Measurements from ENCODE around the gene ALPI.
"Not testable (repeated sequence)": the region's sequence is repeated elsewhere in the genome, so short reads cannot be mapped to it uniquely, and the experiment has no call there.

ALPI gene

GRCh38 chr2:232438951-232439757 lies 16.8 kb upstream of the ALPI start:
- H3K27me3 ChIP-seq (ENCODE audit: control insufficient read depth, insufficient read depth, low read length), result peaks cover 23% of the 10 kb centered on the region
- no peak overlapping the region for H3K9ac ChIP-seq (ENCODE audit: low read depth, low read length)
- H3K4me3 ChIP-seq (ENCODE audit: low read length), result no peak overlapping the region
- no peak overlapping the region for H3K4me2 ChIP-seq (ENCODE audit: low read length)
- no peaks in the 10 kb centered on the region for H3K4me1 ChIP-seq (ENCODE audit: control insufficient read depth, insufficient read depth, low read length)
- H3K36me3 ChIP-seq (ENCODE audit: insufficient read depth, low read length), result no peaks in the 10 kb centered on the region
- no peaks in the 10 kb centered on the region for H3K9me3 ChIP-seq (replicated peaks; ENCODE audit: low read length)

GRCh38 chr2:232439758-232440135 lies 16.2 kb upstream of the ALPI start:
- Histone ChIP-seq H3K9ac (ENCODE audit: low read depth, low read length) (no peak overlapping the region), H3K4me2 (ENCODE audit: low read length) (no peak overlapping the region), H3K4me3 (ENCODE audit: low read length) (no peak overlapping the region), H3K9me3 (replicated peaks; ENCODE audit: low read length) (no peaks in the 10 kb centered on the region), H3K27me3 (ENCODE audit: control insufficient read depth, insufficient read depth, low read length) (peaks cover 25% of the 10 kb centered on the region), H3K4me1 (ENCODE audit: control insufficient read depth, insufficient read depth, low read length) (no peaks in the 10 kb centered on the region), H3K36me3 (ENCODE audit: insufficient read depth, low read length) (no peaks in the 10 kb centered on the region)

DNA sequence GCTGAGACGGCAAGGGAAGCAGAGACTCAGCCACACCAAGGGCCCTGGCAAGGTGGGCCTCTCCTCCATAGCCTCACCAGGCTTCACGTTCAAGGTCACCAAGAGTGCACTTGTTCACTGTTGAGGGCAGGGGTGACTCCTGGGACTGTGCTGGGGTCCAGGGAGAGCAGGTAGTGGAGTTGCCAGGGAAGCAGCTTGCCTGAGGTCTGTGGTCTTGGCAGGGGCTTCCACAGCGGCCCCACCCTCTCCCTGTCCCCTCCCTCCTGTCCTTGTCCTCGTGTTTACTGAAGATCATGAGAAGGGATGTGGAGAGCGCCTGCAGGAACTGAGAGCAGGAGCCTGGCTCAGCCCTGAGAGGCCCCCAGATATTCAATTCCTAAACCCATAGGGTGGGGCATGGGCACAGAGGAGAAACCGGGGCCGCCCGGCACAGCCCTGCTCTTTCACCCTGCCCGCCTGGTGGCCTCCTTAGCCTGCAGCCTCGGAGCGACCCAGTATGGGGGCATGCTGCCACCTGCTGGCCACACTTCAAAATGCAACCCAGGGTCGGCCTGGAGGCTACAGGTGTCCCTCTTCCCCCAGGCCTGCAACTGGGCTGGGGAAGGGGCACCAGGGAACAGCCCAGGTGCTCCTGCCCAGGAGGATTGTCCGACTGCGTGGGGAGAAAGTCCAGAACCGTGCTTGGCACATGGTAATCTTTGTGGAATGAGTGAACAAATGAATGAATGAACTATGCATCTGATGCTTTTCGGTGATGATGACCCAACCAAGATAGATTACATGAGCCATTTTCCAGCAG lies 15.5 kb upstream of the ALPI start:
- H3K9me3 ChIP-seq (replicated peaks; ENCODE audit: low read length); H3K4me3 ChIP-seq (ENCODE audit: low read length); H3K9ac ChIP-seq (ENCODE audit: low read depth, low read length); H3K4me1 ChIP-seq (ENCODE audit: control insufficient read depth, insufficient read depth, low read length); H3K4me2 ChIP-seq (ENCODE audit: low read length); H3K36me3 ChIP-seq (ENCODE audit: insufficient read depth, low read length): not testable (repeated sequence)
- peaks cover 25% of the 10 kb centered on the region for H3K27me3 ChIP-seq (ENCODE audit: control insufficient read depth, insufficient read depth, low read length)

DNA sequence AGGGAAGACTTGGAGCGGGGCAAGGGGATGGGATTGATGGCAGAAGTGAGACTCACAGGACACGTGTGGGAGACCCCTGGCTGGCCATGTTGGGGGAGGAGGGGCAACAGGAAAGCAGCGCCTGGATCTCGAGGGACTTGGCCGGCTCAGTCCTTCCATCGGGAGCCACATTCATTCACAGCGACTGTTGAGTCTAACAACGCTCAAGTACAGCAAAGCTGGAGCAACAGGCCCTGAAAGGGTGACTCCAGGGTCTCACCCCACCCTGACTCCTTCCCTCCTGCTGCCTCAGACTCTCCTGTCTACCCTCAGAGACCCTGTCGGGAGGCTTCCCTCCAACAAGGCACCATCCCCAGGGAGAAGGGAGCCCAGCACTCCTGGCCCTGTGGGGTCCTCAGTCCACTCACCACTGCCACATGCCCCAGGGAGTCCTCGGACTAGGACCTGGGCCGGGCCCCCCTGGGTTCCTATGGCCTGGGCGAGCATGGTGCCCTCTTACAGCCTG lies 14.8 kb upstream of the ALPI start:
- Histone ChIP-seq H3K27me3 (ENCODE audit: control insufficient read depth, insufficient read depth, low read length) (peaks cover 22% of the 10 kb centered on the region), H3K4me1 (ENCODE audit: control insufficient read depth, insufficient read depth, low read length) (no peaks in the 10 kb centered on the region), H3K9ac (ENCODE audit: low read depth, low read length) (no peak overlapping the region), H3K9me3 (replicated peaks; ENCODE audit: low read length) (no peaks in the 10 kb centered on the region), H3K4me3 (ENCODE audit: low read length) (no peak overlapping the region), H3K36me3 (ENCODE audit: insufficient read depth, low read length) (no peaks in the 10 kb centered on the region), H3K4me2 (ENCODE audit: low read length) (no peak overlapping the region)

GRCh38 chr2:232441922-232442321 lies 14.0 kb upstream of the ALPI start:
- not testable (repeated sequence) for H3K4me2 ChIP-seq (ENCODE audit: low read length); H3K9me3 ChIP-seq (replicated peaks; ENCODE audit: low read length); H3K9ac ChIP-seq (ENCODE audit: low read depth, low read length); H3K4me1 ChIP-seq (ENCODE audit: control insufficient read depth, insufficient read depth, low read length); H3K36me3 ChIP-seq (ENCODE audit: insufficient read depth, low read length); H3K4me3 ChIP-seq (ENCODE audit: low read length)
- H3K27me3 ChIP-seq (ENCODE audit: control insufficient read depth, insufficient read depth, low read length), result peaks cover 22% of the 10 kb centered on the region

DNA sequence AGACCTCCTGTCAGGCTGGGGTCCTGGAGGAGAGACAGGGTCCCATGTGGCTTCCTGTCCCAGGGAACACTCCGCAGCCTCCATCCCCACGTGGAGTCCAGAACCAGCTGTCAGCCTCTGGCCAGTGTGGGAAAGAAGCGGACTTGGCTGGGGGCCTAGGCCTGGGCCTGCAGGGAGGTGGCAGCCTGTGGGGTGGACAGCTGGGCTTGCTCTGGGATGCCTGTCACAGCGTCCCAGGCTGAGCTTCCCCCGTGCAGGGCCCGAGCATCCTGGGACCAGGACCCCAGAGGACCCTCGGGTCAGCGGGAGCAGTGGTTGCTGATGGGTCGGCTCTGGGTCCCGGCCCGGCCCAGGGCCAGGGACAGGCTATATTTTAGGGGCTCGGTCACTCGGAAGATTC lies 13.5 kb upstream of the ALPI start:
- not testable (repeated sequence) for H3K4me2 ChIP-seq (ENCODE audit: low read length); H3K36me3 ChIP-seq (ENCODE audit: insufficient read depth, low read length); H3K9me3 ChIP-seq (replicated peaks; ENCODE audit: low read length); H3K4me1 ChIP-seq (ENCODE audit: control insufficient read depth, insufficient read depth, low read length); H3K9ac ChIP-seq (ENCODE audit: low read depth, low read length); H3K4me3 ChIP-seq (ENCODE audit: low read length)
- H3K27me3 ChIP-seq (ENCODE audit: control insufficient read depth, insufficient read depth, low read length), result peaks cover 18% of the 10 kb centered on the region

- peaks cover 15% of the 10 kb centered on the region for H3K27me3 ChIP-seq (ENCODE audit: control insufficient read depth, insufficient read depth, low read length)
Measured at GRCh38 chr2:232443047-232443446, 12.9 kb upstream of the ALPI start.

GRCh38 chr2:232443669-232444408 lies 12.1 kb upstream of the ALPI start:
- not testable (repeated sequence) for H3K9me3 ChIP-seq (replicated peaks; ENCODE audit: low read length); H3K4me2 ChIP-seq (ENCODE audit: low read length); H3K4me1 ChIP-seq (ENCODE audit: control insufficient read depth, insufficient read depth, low read length); H3K4me3 ChIP-seq (ENCODE audit: low read length); H3K36me3 ChIP-seq (ENCODE audit: insufficient read depth, low read length); H3K9ac ChIP-seq (ENCODE audit: low read depth, low read length)
- H3K27me3 ChIP-seq (ENCODE audit: control insufficient read depth, insufficient read depth, low read length), result peaks cover 14% of the 10 kb centered on the region

More at GRCh38 chr2:232443047-232443446, 12.9 kb upstream of the ALPI start:
- H3K9me3 ChIP-seq (replicated peaks; ENCODE audit: low read length); H3K4me1 ChIP-seq (ENCODE audit: control insufficient read depth, insufficient read depth, low read length); H3K36me3 ChIP-seq (ENCODE audit: insufficient read depth, low read length); H3K9ac ChIP-seq (ENCODE audit: low read depth, low read length); H3K4me3 ChIP-seq (ENCODE audit: low read length); H3K4me2 ChIP-seq (ENCODE audit: low read length): not testable (repeated sequence)

- H3K27me3 ChIP-seq (ENCODE audit: control insufficient read depth, insufficient read depth, low read length), result peaks cover 12% of the 10 kb centered on the region
- H3K9ac ChIP-seq (ENCODE audit: low read depth, low read length), result no peak overlapping the region
- no peak overlapping the region for H3K4me3 ChIP-seq (ENCODE audit: low read length)
- no peak overlapping the region for H3K4me2 ChIP-seq (ENCODE audit: low read length)
- H3K4me1 ChIP-seq (ENCODE audit: control insufficient read depth, insufficient read depth, low read length), result peaks cover 6% of the 10 kb centered on the region
- no peaks in the 10 kb centered on the region for H3K36me3 ChIP-seq (ENCODE audit: insufficient read depth, low read length)
- no peaks in the 10 kb centered on the region for H3K9me3 ChIP-seq (replicated peaks; ENCODE audit: low read length)
Measured at GRCh38 chr2:232444409-232445148, 11.4 kb upstream of the ALPI start.

- H3K27me3 ChIP-seq (ENCODE audit: control insufficient read depth, insufficient read depth, low read length), result peaks cover 17% of the 10 kb centered on the region
Measured at GRCh38 chr2:232445149-232445885, 10.6 kb upstream of the ALPI start.

More at GRCh38 chr2:232445149-232445885, 10.6 kb upstream of the ALPI start:
- not testable (repeated sequence) for H3K4me1 ChIP-seq (ENCODE audit: control insufficient read depth, insufficient read depth, low read length); H3K9me3 ChIP-seq (replicated peaks; ENCODE audit: low read length); H3K9ac ChIP-seq (ENCODE audit: low read depth, low read length); H3K4me2 ChIP-seq (ENCODE audit: low read length); H3K36me3 ChIP-seq (ENCODE audit: insufficient read depth, low read length); H3K4me3 ChIP-seq (ENCODE audit: low read length)
